Left lung (tissue), 10 donors: ENCODE data around the gene DCAF8. TPM values are rescaled to one million over a fixed set of nuclear protein-coding genes. Genes with fewer than 3 reads are reported as not detected.

Experiments used
- ATAC-seq: fragments of 200-7000 bp; cut with Tn5 transposase; one replicate; pipeline ENCODE4 v1.9.1; 2020; ENCODE audit warnings: moderate library complexity
- DNase-seq, 4 donors: peaks; one replicate each; pipeline ENCODE4 v3.0.0-alpha.2; 2013 to 2020
- H3K27ac ChIP-seq, 2 donors: fragments of 200-600 bp; sonication (generic) in 1 of 2; one replicate each; pipeline versions ENCODE4 v1.5.0 to v1.8.0; 2020 to 2021
- H3K27me3 ChIP-seq, 2 donors: fragments of 200-600 bp; sonication (generic) in 1 of 2; one replicate each; pipeline versions ENCODE4 v1.5.0 to v1.8.0; 2020 to 2021
- H3K36me3 ChIP-seq, 2 donors: fragments of 200-600 bp; sonication (generic) in 1 of 2; one replicate each; pipeline versions ENCODE4 v1.5.0 to v1.8.0; 2020 to 2021
- H3K4me1 ChIP-seq, 2 donors: fragments of 200-600 bp; one replicate each; pipeline ENCODE4 v1.8.0; 2021
- H3K4me3 ChIP-seq, 2 donors: fragments of 200-600 bp; sonication (generic) in 1 of 2; one replicate each; pipeline versions ENCODE4 v1.5.0 to v1.8.0; 2020 to 2021; ENCODE audit warnings: mild to moderate bottlenecking in 1 of 2
- H3K9me3 ChIP-seq, 2 donors: fragments of 200-600 bp; sonication (generic) in 1 of 2; one replicate each; pipeline versions ENCODE4 v1.5.0 to v1.8.0; 2020 to 2021
- CTCF ChIP-seq, 2 donors: fragments of 200-600 bp; sonication (generic) in 1 of 2; IDR thresholded peaks; one replicate each; pipeline versions ENCODE4 v1.5.0 to v1.8.0; 2021; ENCODE audit warnings: antibody characterized with exemption in 2 of 2
- intact Hi-C, 2 donors: fragments of 100-400 bp; cut with DNase I; formaldehyde crosslinking; loops; one replicate each; pipeline versions ENCODE4 v1.11.2 to v1.14.2; 2022
- polyA plus RNA-seq, 6 donors: library from polyadenylated mRNA; unstranded; fragments of 120-200 nt; gene quantifications; one replicate each; pipeline ENCODE4 v1.2.1, GENCODE V29; 2013; ENCODE audit not compliant: insufficient read length in 6 of 6
- total RNA-seq, 2 donors: library from RNA; stranded (reverse); fragmentation: NEBNext Ultra II Directional; extraction: Animal tissue kit (Norgen Biotek cat#: 25700); gene quantifications; one replicate each; pipeline ENCODE4 v1.2.1, GENCODE V29; 2021
- donor health status: DM: no; HTN: yes; CAD: no.
- donor health status: DM: no; HTN: no; CAD: no.

The DCAF8 gene
- total and polyA plus RNA-seq, 8 donors: 93.9 to 235 (median 200) TPM

GRCh38 chr1:160217481-160218051, 44.8 kb downstream of the DCAF8 start:
- intact Hi-C loops: no loop called here
- no peaks in the 10 kb centered on the region for H3K27me3 ChIP-seq
- H3K36me3 ChIP-seq: peaks cover 4 to 100% of the 10 kb centered on the region in 2 donors
- H3K4me3 ChIP-seq: no peak overlapping the region
- H3K4me1 ChIP-seq: peaks cover 0 to 21% of the 10 kb centered on the region in 2 donors
- ATAC-seq (no peak), DNase-seq (no peak)
- H3K27ac ChIP-seq: no peak overlapping the region
- TF ChIP-seq CTCF (IDR thresholded peaks at IDR 0.05): no peak
- no peaks in the 10 kb centered on the region for H3K9me3 ChIP-seq

GRCh38 chr1:160216301-160216700, 46.0 kb downstream of the DCAF8 start:
- Histone ChIP-seq H3K9me3 (no peaks in the 10 kb centered on the region), H3K4me1 (peaks cover 0 to 21% of the 10 kb centered on the region in 2 donors), H3K27me3 (no peaks in the 10 kb centered on the region), H3K36me3 (peaks cover 7 to 100% of the 10 kb centered on the region in 2 donors), H3K27ac (no peak overlapping the region), H3K4me3 (no peak overlapping the region)
- DNase-seq: no peak
- no peak for TF ChIP-seq CTCF (IDR thresholded peaks at IDR 0.05)
- intact Hi-C loops: no loop called here
- no peak for ATAC-seq

GRCh38 chr1:160214481-160215140, 47.7 kb downstream of the DCAF8 start:
- TF ChIP-seq CTCF (IDR thresholded peaks at IDR 0.05): no peak
- intact Hi-C loops: no loop called here
- peak; percentile 38 for ATAC-seq

GRCh38 chr1:160211046-160211790, 51.1 kb downstream of the DCAF8 start:
- ATAC-seq (no peak), DNase-seq (no peak)
- peaks cover 7 to 80% of the 10 kb centered on the region in 2 donors for H3K36me3 ChIP-seq
- no peaks in the 10 kb centered on the region for H3K9me3 ChIP-seq
- intact Hi-C loops: no loop called here
- H3K27me3 ChIP-seq: no peaks in the 10 kb centered on the region
- H3K27ac ChIP-seq: no peak overlapping the region
- peaks cover 19 to 42% of the 10 kb centered on the region in 2 donors for H3K4me1 ChIP-seq
- H3K4me3 ChIP-seq: no peak overlapping the region
- no peak for TF ChIP-seq CTCF (IDR thresholded peaks at IDR 0.05)

More at GRCh38 chr1:160214481-160215140, 47.7 kb downstream of the DCAF8 start:
- no peak for DNase-seq
- H3K36me3 ChIP-seq: peaks cover 7 to 99% of the 10 kb centered on the region in 2 donors
- H3K9me3 ChIP-seq: no peaks in the 10 kb centered on the region
- H3K4me3 ChIP-seq: no peak overlapping the region
- H3K4me1 ChIP-seq: peaks cover 3 to 28% of the 10 kb centered on the region in 2 donors
- no peaks in the 10 kb centered on the region for H3K27me3 ChIP-seq
- H3K27ac ChIP-seq: no peak overlapping the region

- H3K27me3 ChIP-seq: no peaks in the 10 kb centered on the region
- no peak overlapping the region for H3K27ac ChIP-seq
- H3K4me1 ChIP-seq: peaks cover 21 to 47% of the 10 kb centered on the region in 2 donors
- DNase-seq (no peak), ATAC-seq (no peak)
- no peaks in the 10 kb centered on the region for H3K9me3 ChIP-seq
- no peak for TF ChIP-seq CTCF (IDR thresholded peaks at IDR 0.05)
- no peak overlapping the region for H3K4me3 ChIP-seq
- H3K36me3 ChIP-seq: peaks cover 7 to 73% of the 10 kb centered on the region in 2 donors
- intact Hi-C loops: no loop called here
Observed at GRCh38 chr1:160210561-160210960, 51.8 kb downstream of the DCAF8 start.
